Activated naive CD4-positive, alpha-beta T cell treated with anti-CD3 and anti-CD28 coated beads, Interleukin-2, amount 50 U/mL, for 72 hours (primary cell): ENCODE data around the gene RAI2. TPM values are rescaled to one million over a fixed set of nuclear protein-coding genes. Genes with fewer than 3 reads are reported as not detected.
A peak's percentile ranks its signal among the peaks of the same experiment; 100 is the strongest.

Experiments used
- ATAC-seq, 2 donors: fragments of 150-1000 bp; cut with Tn5 transposase; 2 replicates each; pipeline ENCODE4 v1.10.0; 2021; ENCODE audit warnings: mild to moderate bottlenecking in 2 of 2, moderate library complexity in 2 of 2
- DNase-seq, 2 donors: peaks; one replicate each; pipeline ENCODE4 v3.0.0; 2021 to 2022; ENCODE audit warnings: low spot score in 2 of 2
- H3K27ac Mint-ChIP-seq, 2 donors: one replicate each; pipeline ENCODE4 v1.8.0; 2022; ENCODE audit warnings: mild to moderate bottlenecking in 2 of 2, mixed read lengths in 2 of 2
- H3K36me3 Mint-ChIP-seq, 2 donors: one replicate each; pipeline ENCODE4 v1.8.0; 2022; ENCODE audit warnings: mixed read lengths in 2 of 2
- H3K9me3 Mint-ChIP-seq, 2 donors: one replicate each; pipeline ENCODE4 v1.8.0; 2022; ENCODE audit warnings: mixed read lengths in 2 of 2
- total RNA-seq, 2 donors: library from RNA; stranded (reverse); gene quantifications; one replicate each; pipeline ENCODE4 v1.2.3, GENCODE V29; 2022

The RAI2 gene
- total RNA-seq, result under 1 TPM; 0.27 to 0.29 TPM

DNA sequence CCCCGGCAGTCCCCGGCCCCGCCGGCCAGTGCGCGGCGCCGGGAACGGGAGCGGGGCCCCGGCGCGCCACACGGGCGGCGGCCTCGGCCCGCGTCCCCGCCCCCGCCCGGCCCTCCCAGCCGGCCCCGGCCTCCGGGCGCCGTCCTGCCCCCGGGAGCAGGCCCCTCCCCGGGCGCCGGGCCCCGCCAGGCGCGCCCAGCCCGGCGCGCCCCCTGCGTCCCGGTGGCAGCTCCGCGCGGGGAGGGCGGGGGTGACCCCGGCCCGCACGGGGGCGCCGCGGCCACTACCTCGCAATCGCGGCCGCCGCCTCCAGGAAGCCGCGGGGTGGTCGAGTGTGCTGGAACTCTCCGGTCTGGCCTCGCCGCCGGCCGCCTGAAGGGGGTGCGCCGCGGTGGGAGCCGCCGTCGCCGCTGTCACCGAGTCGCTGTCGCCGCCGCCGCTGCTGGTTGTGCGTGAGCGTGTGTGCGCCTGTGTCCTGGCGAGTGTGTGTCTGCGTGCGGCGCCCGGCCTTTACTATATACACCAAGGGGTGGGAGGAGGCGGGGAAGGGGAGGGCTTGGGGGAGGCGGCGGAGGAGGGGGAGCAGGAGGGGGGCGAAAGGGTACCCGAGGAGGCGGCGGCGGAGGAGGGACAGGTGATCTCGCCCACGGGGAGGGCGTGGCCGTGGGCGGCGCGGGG, at the start of gene RAI2:
Gene RAI2 (minus strand): TSS at position 488 of the 678 bp plus-strand sequence. CDS start 59,288 bp downstream, outside the sequence.
- DNase-seq (no peak), ATAC-seq (peak; percentile 61 to 64)
- peaks cover 0 to 4% of the 10 kb centered on the region in 2 donors for H3K36me3 Mint-ChIP-seq
- H3K27ac Mint-ChIP-seq, result peak within 1 kb of the TSS in 1 of 2 donors; percentile 79
- H3K9me3 Mint-ChIP-seq, result no peaks in the 10 kb centered on the region

DNA sequence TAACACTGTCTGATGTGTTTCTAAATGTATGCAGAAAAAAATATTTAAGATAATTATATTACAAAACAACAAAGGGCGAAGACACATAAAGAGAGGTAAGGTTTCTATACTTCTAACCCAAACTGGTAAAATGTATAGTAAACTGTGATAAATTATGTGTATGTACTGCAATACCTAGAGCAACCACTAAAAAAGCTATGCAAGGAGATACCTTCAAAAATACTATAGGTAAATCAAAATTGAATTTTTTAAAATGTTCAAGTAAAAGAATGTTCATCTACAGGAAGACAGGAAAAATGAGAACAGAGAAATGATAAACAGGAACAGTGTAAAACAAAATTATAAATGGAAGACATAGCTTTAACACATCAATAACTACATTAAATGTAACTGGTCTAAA, 27.3 kb upstream of the RAI2 start:
- Mint-ChIP-seq H3K36me3 (no peaks in the 10 kb centered on the region), H3K9me3 (no peaks in the 10 kb centered on the region), H3K27ac (no peak overlapping the region)
- ATAC-seq (no peak), DNase-seq (no peak)

DNA sequence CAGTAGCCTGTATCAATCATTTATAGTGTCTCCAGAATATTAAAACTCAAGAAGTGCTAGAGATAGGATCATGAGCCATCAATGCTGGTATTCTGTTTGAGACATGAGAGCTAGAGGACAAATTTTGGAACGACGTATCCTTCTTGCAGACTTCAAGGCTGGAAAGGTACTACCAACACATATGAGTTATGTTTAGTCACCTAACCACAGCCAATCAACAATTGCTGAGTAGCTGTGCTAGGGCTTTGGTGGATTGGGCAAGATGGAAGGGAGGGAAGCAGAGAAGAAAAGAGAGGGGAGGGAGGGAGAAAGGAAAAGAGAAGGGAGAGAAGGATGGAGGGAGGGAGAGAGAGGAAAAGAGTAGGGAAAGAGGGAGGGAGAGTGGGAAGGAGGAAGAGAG, 21.6 kb upstream of the RAI2 start:
- no peak for ATAC-seq
- DNase-seq, result no peak
- H3K36me3 Mint-ChIP-seq, result no peaks in the 10 kb centered on the region
- H3K9me3 Mint-ChIP-seq, result no peaks in the 10 kb centered on the region
- H3K27ac Mint-ChIP-seq, result no peak overlapping the region

DNA sequence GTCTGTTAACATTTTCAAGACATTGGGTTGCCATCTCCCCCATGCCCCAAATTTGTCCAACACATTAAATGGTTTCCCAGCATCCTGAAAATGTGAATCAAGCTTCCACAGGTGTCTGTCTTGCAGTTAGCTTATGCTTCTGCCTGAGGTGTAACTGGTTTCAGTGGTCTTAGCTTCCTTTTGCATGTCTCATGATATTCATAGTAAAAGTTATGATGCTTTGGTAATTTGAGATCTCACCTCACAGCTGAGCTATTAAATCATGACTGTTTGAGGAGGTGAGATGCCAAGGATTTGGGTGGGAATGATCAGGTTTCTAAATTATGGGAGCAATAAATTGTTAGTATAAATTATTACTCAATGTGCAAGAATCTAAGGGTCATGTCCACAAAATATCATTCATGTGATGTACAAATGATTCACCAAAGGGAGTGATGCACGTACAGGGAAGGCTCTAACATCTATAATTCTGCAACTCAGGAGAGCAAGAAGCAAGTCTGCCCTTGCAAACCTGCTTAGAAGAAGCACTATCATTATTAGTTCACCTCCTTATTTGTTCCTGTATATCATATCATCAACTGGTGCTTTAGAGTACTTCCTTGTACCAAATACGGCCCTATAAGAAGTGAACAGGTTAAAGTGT, 17.1 kb upstream of the RAI2 start:
- no peak for DNase-seq
- no peak for ATAC-seq
- Mint-ChIP-seq H3K27ac (no peak overlapping the region), H3K36me3 (no peaks in the 10 kb centered on the region), H3K9me3 (peaks cover 0 to 5% of the 10 kb centered on the region in 2 donors)

DNA sequence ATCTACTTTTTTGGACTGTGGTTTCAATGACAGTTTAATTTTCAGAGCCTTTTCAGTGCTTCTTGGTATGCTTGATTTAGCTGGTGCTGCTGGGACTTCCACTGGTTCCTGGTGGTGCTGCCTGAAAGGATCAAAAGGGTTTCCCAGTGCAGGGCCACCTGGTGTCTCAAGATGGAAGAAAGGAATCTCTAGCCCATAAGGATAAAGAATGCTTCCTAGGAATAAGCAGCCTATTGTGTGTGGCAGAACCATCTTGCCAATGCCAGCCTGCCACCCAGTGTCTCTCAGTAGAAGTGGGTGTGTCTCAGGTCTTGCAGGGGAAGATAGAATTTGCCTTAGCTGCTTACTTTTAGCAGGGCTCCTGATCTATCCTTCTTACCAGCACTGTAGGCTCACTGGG, 15.0 kb upstream of the RAI2 start:
- no peak overlapping the region for H3K27ac Mint-ChIP-seq
- DNase-seq (no peak), ATAC-seq (no peak)
- peaks cover 0 to 5% of the 10 kb centered on the region in 2 donors for H3K9me3 Mint-ChIP-seq
- no peaks in the 10 kb centered on the region for H3K36me3 Mint-ChIP-seq

DNA sequence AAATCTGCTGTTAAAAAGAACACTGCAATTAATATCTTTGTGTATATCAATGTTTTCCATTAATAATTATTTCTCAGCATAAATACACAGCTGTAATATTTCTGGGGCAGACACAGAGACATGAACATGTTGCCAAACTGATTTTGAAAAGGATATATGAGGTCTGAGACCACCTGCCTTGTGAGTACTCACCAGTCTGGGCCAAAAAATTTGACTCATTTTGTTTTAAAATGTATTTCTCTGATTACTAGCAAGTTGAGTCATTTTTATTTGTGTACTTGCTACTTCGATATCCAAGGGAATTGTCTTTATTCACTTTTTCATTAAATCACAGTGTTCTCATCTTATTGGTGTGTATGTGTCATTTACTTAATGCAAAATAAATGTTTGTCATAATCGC, 8.5 kb upstream of the RAI2 start:
- Mint-ChIP-seq H3K36me3 (no peaks in the 10 kb centered on the region), H3K27ac (no peak overlapping the region), H3K9me3 (peaks cover 0 to 5% of the 10 kb centered on the region in 2 donors)
- no peak for ATAC-seq
- DNase-seq, result no peak

DNA sequence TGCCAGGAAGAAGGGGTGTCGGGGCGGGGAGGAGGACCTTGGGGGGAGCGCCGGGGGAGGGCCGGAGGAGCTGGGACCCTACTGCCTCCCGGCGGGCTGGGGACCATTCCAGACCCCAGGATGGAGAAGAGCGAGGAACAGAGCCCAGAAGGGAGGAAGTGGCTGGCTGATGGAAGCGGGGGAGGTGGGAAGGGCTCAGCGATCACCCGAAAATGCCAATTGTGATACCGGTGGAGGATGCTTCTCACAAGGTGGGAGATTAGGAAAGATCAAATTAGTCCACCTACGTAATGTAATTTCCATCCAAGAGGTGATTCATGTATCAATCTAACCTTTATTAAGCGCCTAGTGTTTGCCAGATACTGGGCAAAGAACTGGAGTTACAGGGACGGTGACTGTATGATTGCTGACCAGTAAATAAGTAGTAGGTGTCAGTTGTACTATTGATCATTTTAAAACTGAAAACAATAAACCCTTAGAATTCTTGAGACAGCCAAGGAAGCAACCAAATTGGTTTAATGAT, 452 bp upstream of the RAI2 start:
- ATAC-seq, result peak in 1 of 2 donors; percentile 22
- Mint-ChIP-seq H3K9me3 (no peaks in the 10 kb centered on the region), H3K27ac (no peak overlapping the region), H3K36me3 (peaks cover 0 to 4% of the 10 kb centered on the region in 2 donors)
- no peak for DNase-seq

DNA sequence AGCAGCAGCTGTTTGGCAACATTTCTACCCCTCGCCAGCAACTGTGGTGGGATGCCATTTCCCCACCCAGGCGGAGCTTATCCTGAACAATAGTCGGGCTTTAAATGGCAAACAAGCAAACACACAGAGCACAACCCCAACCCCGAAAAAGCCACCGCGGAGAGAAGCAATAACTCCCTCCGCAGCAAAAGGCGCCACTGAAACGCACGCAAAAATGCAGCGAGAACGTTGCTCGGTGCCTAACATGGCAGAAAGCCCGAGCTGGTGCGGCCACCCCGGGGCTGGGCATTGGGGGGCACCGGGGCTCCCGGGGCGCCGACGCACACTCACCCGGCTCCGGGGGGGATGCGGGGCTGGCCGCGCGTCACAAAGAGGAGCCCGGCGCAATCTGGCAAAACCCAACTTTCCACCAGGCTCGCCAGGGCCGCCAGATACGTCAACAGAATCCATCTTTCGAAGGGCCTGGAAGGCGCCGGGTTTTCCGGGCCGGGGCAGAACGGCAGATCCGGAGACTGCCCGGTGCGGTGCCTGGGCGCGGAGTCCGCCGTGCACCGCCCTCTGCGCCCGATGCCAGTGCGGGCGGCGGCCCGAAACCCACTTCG, 818 bp downstream of the RAI2 start:
- peak; percentile 33 to 47 for ATAC-seq

DNA sequence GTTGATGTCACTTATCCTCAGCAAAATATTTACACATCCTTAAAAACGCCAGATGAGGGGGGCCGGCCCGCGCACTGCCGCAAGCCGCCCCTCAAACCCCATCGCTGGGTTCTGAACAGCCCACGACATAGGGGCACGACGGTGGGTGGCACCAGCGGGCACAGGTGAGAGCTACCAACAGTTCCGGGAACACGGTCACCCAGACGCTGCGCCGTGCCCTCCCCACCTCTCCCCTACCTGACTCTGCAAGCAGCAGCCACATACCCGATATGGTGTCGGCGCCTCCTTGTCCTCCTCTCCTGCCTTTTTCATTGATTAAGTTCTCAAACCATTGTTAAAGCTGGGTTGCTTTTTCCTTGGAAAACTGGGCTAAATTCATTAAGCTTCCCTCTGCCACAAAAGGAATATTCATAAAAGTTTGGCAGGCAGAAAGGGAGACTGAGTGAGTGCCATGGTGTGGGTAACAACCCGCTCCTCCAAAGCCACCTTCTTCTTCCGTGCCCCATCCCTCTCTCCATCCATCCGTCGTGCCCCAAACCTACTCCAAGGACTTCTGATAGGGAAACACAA, 1.4 kb downstream of the RAI2 start:
- Mint-ChIP-seq H3K27ac (peak overlapping the region in 1 of 2 donors; percentile 79), H3K9me3 (no peaks in the 10 kb centered on the region), H3K36me3 (peaks cover 0 to 4% of the 10 kb centered on the region in 2 donors)
- no peak for DNase-seq
- ATAC-seq, result peak in 1 of 2 donors; percentile 30

More for the DNA sequence above, 818 bp downstream of the RAI2 start:
- Mint-ChIP-seq H3K27ac (peak overlapping the region in 1 of 2 donors; percentile 79), H3K36me3 (peaks cover 0 to 4% of the 10 kb centered on the region in 2 donors), H3K9me3 (no peaks in the 10 kb centered on the region)
- no peak for DNase-seq

DNA sequence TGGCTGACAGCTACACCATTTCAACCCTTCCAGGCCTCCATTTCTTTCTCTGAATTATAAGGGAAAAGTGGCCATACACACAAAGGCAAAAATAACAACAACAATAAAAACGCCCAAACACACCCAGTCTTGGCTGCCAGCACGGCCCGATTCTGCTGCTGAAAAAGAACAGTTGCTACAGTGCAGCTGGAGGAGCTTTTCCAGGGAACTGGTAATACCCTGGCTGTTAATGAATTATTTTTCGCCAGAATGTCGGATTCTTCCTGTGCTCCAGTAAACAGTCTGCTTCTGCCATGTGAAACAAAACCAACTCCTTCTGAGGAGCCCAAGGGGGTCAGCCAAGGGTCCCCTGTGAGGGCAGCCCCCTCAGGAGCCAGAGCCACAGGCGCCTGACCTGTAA, 6.6 kb downstream of the RAI2 start:
- DNase-seq (no peak), ATAC-seq (no peak)
- Mint-ChIP-seq H3K9me3 (no peaks in the 10 kb centered on the region), H3K36me3 (no peaks in the 10 kb centered on the region), H3K27ac (no peak overlapping the region)

DNA sequence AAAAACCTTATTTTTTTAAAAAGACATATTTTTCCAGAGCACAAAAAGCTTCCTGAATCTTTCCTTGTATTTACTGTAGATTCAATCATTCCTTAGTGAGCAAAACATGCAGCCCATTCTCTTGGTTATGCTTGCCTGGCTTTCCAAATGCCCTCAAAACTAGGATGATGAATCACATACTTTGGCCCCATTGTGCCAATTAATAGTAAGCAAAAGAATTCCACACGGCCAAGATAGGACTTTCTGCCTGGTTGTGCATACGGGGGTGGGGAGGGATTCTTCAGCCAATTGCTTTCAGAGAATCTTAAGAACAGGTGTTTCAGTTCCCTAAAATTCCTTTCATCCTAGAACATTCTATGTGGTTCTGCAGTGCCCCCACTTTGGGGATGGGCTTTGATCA, 7.0 kb downstream of the RAI2 start:
- no peaks in the 10 kb centered on the region for H3K9me3 Mint-ChIP-seq
- no peaks in the 10 kb centered on the region for H3K36me3 Mint-ChIP-seq
- H3K27ac Mint-ChIP-seq, result no peak overlapping the region
- ATAC-seq, result no peak
- DNase-seq, result no peak

DNA sequence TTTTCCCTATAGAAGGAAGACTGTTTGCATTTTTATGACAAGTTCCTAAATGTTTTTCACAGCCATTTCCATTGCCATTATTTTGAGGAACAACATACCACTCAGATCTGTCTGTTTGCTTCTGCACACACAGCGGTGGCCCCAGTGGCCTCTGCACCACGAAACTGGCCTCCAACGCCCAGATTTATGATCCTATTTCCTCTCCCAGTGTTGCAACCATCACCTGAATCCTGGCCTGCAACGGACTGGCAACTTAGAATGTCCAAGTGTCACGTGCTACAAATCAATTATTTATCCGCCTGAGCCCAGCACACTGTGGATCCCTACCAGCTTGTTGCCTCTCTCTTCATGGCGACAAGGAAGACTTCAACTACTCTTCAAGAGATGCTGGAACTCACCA, 9.2 kb downstream of the RAI2 start:
- Mint-ChIP-seq H3K9me3 (no peaks in the 10 kb centered on the region), H3K27ac (no peak overlapping the region), H3K36me3 (no peaks in the 10 kb centered on the region)
- ATAC-seq (no peak), DNase-seq (no peak)

DNA sequence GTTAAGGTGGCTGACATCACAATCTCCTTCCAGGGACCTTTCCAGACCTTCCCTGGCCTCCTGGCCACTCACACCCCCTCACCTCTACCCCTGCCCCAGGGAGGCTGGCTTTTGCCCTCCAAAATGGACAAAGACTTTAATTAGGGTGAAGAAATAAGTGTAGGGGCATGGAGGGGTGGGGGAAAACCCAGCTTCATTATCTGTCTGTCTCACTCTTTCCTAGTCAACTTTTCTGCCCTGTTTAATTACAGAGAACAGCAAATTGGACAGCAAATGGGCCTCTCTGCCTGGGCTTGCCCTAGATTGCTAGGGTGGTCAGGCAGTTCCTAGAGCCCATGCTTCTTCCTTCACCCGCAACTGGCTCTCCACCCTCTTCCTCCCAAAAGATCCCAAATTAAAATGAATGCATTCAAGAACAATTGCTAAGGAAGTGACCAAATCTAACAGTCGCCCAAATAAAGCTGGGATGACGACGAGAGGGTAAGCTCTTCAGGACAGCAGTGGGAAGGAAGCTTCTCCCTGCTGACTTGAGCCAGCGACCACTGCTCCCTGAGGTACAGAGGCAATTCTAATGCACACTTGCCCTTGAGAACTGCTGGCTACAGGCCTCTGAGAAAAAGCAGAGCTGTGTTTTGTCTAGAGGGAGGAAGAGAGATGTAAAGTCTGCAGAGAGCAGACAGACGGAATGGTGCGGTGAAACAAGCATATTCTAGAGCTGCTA, 12.4 kb downstream of the RAI2 start:
- Mint-ChIP-seq H3K27ac (peak overlapping the region in 1 of 2 donors; percentile 14), H3K36me3 (no peaks in the 10 kb centered on the region), H3K9me3 (no peaks in the 10 kb centered on the region)
- ATAC-seq, result peak in 1 of 2 donors; percentile 55
- no peak for DNase-seq

DNA sequence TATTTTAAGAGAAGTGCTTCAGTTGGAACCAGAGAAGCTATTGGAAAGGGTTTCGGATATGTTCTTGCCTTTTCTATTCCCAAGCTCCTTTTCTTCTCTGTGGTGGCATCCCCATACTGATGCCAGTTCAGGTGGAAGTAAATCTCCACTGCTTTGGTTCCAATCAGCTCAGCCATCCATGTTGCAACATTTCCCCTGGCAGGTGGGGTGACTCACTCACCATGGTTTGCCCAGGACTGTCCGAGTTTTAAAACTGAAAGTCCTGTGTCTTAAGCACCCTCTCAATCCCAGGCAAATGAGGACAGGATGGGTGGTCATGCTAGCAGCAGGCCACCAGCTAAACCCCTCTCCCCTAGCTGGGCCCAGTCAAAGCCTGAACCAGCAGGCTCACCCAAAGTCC, 15.1 kb downstream of the RAI2 start:
- DNase-seq (no peak), ATAC-seq (no peak)
- Mint-ChIP-seq H3K36me3 (no peaks in the 10 kb centered on the region), H3K27ac (no peak overlapping the region), H3K9me3 (no peaks in the 10 kb centered on the region)

DNA sequence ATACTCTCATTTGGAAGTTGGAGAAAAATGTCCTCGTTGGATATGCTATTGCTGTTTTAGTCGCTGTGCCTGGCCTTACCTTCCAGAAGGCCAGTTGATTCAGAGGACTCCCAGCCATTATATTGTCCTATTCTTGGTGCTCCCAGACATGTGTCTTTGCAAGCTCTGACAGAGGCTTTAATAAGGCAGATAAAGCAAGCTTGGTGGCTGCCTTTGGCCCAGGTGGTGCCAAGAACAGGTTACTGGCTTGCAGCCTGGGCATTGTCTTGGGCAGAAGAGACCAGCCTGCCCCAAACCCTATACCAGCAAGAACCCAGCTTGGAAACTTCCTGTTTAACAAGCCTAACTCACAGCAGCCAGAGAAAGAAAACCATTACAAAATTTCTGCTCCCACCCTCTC, 16.9 kb downstream of the RAI2 start:
- ATAC-seq, result no peak

DNA sequence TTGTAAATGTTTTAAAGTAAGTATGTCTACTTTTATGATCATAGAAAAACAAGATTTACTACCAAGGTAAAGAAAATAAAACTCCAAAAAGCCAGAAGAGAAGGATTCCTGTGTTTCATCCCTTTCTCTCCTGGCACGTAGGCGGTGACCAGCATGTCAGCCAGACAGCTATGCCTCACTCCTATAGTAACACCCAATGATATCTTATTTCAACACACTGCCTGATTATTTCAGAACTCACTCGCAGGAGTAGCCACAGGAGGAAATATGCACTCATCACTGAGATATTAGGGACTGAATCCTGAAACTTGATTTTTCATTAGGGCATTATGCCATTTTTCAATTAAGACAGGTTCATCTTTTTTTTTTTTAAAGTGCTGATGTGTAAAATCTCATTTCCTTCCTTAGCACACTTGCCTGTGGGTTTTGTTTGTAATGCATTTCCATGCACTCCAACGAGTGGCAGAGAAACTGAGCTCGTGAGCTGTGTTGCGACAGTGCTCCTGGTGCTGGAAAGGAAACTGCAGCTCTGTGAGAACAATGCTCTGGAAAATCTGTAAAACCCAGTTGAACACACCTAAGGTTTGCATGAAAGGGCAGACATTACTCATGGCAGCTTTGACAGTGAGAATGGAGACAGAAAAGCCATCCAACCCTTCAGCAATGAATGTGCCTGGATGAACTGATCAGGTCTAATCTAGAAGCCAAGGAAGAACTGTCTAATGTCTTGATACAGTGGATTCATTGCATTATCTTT, 18.2 kb downstream of the RAI2 start:
- Mint-ChIP-seq H3K27ac (no peak overlapping the region), H3K9me3 (no peaks in the 10 kb centered on the region), H3K36me3 (no peaks in the 10 kb centered on the region)
- DNase-seq, result no peak
- peak in 1 of 2 donors; percentile 20 for ATAC-seq

More for the DNA sequence above, 16.9 kb downstream of the RAI2 start:
- no peak overlapping the region for H3K27ac Mint-ChIP-seq
- no peak for DNase-seq
- H3K36me3 Mint-ChIP-seq, result no peaks in the 10 kb centered on the region
- no peaks in the 10 kb centered on the region for H3K9me3 Mint-ChIP-seq
